GM13976 (cell line): ENCODE data around the gene MAP3K10.

ENCODE experiments used
- DNase-seq: peaks from one replicate; pipeline ENCODE4 v3.0.0; 2012; ENCODE audit warnings: low spot score
- in situ Hi-C: fragments of 300-500 bp; cut with MboI; formaldehyde crosslinking; loops from one replicate; pipeline ENCODE4 v1.12.0; 2022; ENCODE audit warnings: low sequenced_read_pairs, mixed read lengths, inconsistent platforms; ENCODE audit not compliant: unreplicated experiment
- TF ChIP-seq, protein P1 (sequence below): IDR thresholded peaks from 2 replicates; pipeline ENCODE4 v1.5.1; 2012; ENCODE audit warnings: borderline replicate concordance, mild to moderate bottlenecking; ENCODE audit not compliant: insufficient read depth; ENCODE audit errors: extremely low read depth, missing control alignments, control extremely low read depth

The MAP3K10 gene

DNA sequence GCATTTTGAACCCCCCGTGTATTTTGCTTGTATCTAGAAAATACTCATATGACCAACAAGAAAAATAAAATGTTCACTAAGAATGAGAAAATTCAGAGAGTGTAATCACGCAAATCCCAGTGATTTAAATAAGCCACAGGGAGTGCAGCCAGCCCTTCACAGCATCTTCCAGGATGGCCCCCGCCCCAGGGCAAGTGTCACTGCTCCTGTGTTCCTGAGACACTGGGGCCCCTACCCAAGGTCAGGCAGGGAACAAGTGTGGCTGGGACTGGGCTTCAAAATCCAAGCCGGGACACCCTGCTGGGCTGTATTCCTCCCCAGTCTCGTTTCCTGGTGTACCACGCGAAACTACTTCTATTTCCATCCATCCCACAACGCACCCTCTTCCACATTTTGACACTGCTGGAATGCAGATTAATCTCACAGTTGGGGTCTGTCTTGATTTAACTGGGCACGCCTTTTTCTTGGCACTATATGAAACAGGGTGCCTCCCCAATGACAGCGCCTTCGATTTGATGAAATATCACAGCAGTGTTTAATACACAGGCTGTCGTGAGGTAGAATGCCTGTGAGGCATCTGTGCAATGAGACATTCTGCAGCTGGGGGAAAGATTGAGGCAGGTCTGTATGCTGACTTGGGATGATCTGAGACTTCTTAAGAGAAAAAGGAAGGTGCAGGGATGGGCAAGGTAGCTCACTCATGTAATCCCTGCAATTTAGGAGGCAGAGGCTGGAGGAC, 53.5 kb downstream of the MAP3K10 start:
- in situ Hi-C loops, result loop anchor here (25.0 kb wide), 1 partner anchor 357 kb away; no protein-coding TSS in a partner anchor
- TF ChIP-seq, protein P1, sequence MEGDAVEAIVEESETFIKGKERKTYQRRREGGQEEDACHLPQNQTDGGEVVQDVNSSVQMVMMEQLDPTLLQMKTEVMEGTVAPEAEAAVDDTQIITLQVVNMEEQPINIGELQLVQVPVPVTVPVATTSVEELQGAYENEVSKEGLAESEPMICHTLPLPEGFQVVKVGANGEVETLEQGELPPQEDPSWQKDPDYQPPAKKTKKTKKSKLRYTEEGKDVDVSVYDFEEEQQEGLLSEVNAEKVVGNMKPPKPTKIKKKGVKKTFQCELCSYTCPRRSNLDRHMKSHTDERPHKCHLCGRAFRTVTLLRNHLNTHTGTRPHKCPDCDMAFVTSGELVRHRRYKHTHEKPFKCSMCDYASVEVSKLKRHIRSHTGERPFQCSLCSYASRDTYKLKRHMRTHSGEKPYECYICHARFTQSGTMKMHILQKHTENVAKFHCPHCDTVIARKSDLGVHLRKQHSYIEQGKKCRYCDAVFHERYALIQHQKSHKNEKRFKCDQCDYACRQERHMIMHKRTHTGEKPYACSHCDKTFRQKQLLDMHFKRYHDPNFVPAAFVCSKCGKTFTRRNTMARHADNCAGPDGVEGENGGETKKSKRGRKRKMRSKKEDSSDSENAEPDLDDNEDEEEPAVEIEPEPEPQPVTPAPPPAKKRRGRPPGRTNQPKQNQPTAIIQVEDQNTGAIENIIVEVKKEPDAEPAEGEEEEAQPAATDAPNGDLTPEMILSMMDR, result no peak
- no peak for DNase-seq

DNA sequence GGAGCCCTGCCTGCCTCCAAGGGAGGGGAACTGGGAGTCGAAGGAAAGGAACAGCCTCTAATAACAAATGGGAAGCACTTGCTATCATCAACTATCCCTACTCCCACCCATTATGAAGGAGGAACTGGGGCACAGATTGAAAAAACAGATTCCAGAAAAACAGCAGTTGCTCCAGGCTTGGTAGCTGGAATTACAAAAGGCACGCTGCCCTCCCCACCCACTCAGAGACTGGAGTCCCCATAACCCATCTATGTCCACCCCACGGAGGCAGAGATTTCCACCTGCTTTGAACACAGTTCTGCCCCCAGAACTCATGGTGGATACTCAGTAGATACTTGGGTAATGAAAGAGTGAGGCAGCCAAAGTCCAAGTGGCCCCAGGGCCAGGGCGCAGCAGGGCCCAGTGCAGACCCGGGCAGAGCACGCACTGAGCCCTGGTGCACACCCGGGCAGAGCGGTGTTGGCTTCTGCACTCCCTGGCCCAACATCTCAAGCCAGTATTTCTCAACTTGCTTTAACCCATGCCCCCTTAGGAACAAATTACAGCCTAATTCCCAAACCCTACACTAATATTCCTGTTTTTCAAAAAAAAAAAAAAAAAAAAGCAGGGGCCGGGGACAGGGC, 54.4 kb downstream of the MAP3K10 start:
- in situ Hi-C loops, result loop anchor here (25.0 kb wide), 1 partner anchor 358 kb away; no protein-coding TSS in a partner anchor
- TF ChIP-seq, protein P1, result no peak
- no peak for DNase-seq

DNA sequence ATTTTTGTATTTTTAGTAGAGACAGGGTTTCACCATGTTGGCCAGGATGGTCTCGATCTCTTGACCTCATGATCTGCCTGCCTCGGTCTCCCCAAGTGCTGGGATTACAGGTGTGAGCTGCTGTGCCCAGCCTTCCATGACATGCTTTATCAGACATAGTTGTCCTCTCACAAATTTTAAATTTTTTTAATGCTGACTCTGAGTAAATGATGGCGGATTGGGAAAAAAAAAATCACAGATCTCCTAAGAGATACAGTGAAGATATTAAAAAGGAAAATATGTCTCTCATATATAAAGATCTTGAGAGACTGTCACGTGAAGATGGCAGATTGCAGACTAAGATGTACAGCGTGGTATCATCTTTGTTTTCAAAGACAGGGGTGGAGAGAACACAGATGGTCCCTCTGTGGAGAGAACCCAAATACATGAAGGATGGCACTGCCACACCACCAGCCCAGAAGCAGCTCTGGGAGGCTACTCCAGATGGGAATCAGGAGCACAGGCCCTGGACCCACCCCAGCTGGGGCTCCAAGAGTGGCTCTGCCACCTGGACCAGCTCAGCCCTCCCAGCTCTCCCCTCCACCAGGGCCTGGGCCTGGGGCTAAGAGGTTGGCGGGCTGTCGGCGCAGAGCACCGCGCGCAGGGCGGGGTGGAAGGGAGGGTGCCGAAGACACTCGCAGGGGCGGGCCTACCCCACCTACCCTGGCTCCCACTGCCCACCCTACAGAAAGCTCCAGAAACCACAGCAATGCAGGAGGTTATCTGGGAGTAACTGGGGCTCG, 55.3 kb downstream of the MAP3K10 start:
- TF ChIP-seq, protein P1, result no peak
- in situ Hi-C loops, result loop anchor here (25.0 kb wide), 1 partner anchor 359 kb away; no protein-coding TSS in a partner anchor
- no peak for DNase-seq

DNA sequence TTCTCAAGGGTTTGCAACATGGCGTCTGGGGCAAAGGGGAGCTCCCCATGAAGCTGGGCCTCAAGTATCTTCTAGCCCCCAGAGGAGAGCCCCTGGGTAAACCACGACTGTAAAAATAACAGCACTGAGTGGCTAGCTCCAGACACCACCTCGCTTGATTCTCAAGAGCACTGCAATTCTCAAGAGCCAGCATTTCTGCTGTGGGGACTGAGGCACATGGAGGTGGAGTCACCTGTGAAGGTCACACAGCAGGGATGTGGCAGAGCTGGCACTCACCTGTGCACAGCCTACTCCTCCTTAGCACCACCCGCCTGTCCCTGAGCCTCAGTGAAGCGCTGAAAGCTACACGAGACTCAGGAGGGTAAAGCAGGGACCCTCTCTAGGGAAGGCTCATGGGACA, 56.0 kb downstream of the MAP3K10 start:
- in situ Hi-C loops, result loop anchor here (25.0 kb wide), 1 partner anchor 360 kb away; no protein-coding TSS in a partner anchor
- TF ChIP-seq, protein P1, result no peak
- DNase-seq, result no peak

DNA sequence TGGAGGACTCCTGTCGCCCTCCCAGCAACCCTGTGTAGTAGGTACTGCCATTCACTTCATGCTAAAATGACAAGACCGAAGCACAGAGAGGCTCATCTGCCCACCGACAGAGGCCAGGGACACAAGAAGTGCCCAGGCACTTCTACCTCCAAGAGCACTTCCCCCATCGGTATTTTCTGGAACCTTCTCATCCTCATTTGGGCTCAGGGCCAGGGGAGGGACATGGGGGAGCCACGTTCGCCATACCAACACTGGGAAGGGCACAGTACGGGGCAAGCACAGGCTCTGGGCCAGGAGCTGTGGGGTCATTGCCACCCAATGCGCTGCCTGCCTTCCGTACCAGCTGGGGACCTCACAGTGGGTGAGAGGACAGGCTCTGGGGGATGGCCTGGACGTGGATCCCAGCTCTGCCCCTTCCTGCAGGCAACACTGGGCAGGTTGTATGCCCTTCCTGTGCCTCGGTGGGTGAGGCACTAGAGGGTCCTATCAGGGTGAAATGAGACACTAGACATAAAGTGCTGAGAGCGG, 56.6 kb downstream of the MAP3K10 start:
- no peak for DNase-seq
- TF ChIP-seq, protein P1, result no peak
- in situ Hi-C loops, result loop anchor here (25.0 kb wide), 1 partner anchor 360 kb away; no protein-coding TSS in a partner anchor

DNA sequence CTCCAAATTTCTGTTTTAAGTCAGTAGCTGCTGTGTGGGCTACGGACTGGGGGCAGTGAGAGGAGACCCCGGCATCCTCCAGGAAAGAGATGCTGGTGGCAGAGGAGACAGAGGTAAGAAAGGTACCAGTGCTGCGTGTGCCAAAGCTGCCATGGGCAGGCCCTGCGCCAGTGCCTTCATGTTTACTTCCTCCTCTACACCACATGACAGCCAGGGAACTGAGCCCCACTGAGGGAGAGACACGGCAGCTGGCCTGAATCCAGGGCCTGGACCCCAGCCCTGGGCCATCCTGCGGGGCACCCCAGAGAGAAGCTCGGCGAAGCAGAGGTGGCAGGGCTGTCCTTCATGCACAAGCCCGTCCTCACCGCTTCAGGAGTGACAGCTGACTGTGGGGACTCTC, 58.0 kb downstream of the MAP3K10 start:
- TF ChIP-seq, protein P1, result no peak
- in situ Hi-C loops, result loop anchor here (25.0 kb wide), 1 partner anchor 362 kb away; no protein-coding TSS in a partner anchor

More for the DNA sequence above, 58.0 kb downstream of the MAP3K10 start:
- DNase-seq, result no peak
